GM12878 (cell line): ENCODE results near the gene GPR31. TPM values are rescaled to one million over a fixed set of nuclear protein-coding genes. Genes with fewer than 3 reads are reported as not detected.

Experiments used
- ATAC-seq: fragments of 200-7000 bp; cut with Tn5 transposase; 3 replicates; pipeline ENCODE4 v1.9.1; 2020; ENCODE audit warnings: mild to moderate bottlenecking, moderate library complexity
- BruUV-seq: library from RNA; stranded (reverse); fragments of 400-500 nt; replicated peaks from 2 replicates; lab custom pipeline; 2021; lab: Mats Ljungman, UMichigan
- CTCF ChIA-PET: fragments of 300-600 bp; sonication (Branson Sonifier 250); formaldehyde crosslinking; extraction: SDS; loops from one replicate; lab custom pipeline; 2021; ENCODE audit warnings: inconsistent platforms; lab: Yijun Ruan, JAX
- POLR2A ChIA-PET: fragments of 350-600 bp; formaldehyde crosslinking; extraction: SDS; loops from one replicate; lab custom pipeline; 2021; ENCODE audit warnings: inconsistent platforms; lab: Charles Lee
- RAD21 ChIA-PET: fragments of 300-600 bp; sonication (Branson Sonifier 250); formaldehyde crosslinking; loops from one replicate; lab custom pipeline; 2023; ENCODE audit warnings: antibody characterized with exemption; ENCODE audit not compliant: unreplicated experiment; lab: Charles Lee
- SMC1A ChIA-PET: fragments of 300-600 bp; sonication (Branson Sonifier 250); formaldehyde crosslinking; loops from one replicate; lab custom pipeline; 2023; ENCODE audit not compliant: unreplicated experiment, uncharacterized antibody; lab: Charles Lee
- DNase-seq: peaks from one replicate; pipeline ENCODE4 v3.0.0-alpha.2; 2011; ENCODE audit warnings: low read depth, low spot score
- FAIRE-seq: peaks from 3 replicates; lab custom pipeline; 2011; peaks lifted over from hg19 to GRCh38; lab: Jason Lieb, UNC
- H2AFZ ChIP-seq: 2 replicates; pipeline ENCODE4 v1.6.0; 2011; ENCODE audit warnings: low read depth, low read length, control low read depth; ENCODE audit not compliant: control insufficient read depth
- H3K27ac ChIP-seq: 2 replicates; pipeline ENCODE4 v1.5.1; 2011; ENCODE audit warnings: control low read depth; ENCODE audit not compliant: control insufficient read depth, insufficient read depth
- H3K27me3 ChIP-seq, 2 experiments: replicated peaks in 1 of 2; 2 replicates each; pipeline versions ENCODE4 v1.6.0 to v1.6.1; 2011; ENCODE audit warnings: low read length in 1 of 2; ENCODE audit not compliant: control insufficient read depth in 2 of 2, insufficient read depth in 2 of 2
- H3K36me3 ChIP-seq, 2 experiments: 2 replicates each; pipeline ENCODE4 v1.5.1; 2011; ENCODE audit warnings: low read length in 1 of 2; ENCODE audit not compliant: control insufficient read depth in 2 of 2, insufficient read depth in 2 of 2
- H3K4me1 ChIP-seq: 2 replicates; pipeline ENCODE4 v1.6.1; 2011; ENCODE audit warnings: mild to moderate bottlenecking, low read length, moderate library complexity, mixed read lengths; ENCODE audit not compliant: control insufficient read depth, insufficient read depth
- H3K4me2 ChIP-seq: 2 replicates; pipeline ENCODE4 v1.6.0; 2011; ENCODE audit warnings: control low read depth; ENCODE audit not compliant: control insufficient read depth, insufficient read depth
- H3K4me3 ChIP-seq: fragments of 200-600 bp; sonication (generic); 2 replicates; pipeline ENCODE4 v1.5.1; 2016
- H3K79me2 ChIP-seq: 2 replicates; pipeline ENCODE4 v1.6.0; 2011; ENCODE audit warnings: low read length; ENCODE audit not compliant: control insufficient read depth, insufficient read depth
- H3K9ac ChIP-seq: 2 replicates; pipeline ENCODE4 v1.8.0; 2011; ENCODE audit warnings: low read length, control low read depth, mixed read lengths; ENCODE audit not compliant: control insufficient read depth, insufficient read depth
- H3K9me3 ChIP-seq: replicated peaks from 3 replicates; pipeline ENCODE4 v1.5.1; 2011; ENCODE audit warnings: mild to moderate bottlenecking, low read length; ENCODE audit not compliant: control insufficient read depth, insufficient read depth
- H4K20me1 ChIP-seq: 2 replicates; pipeline ENCODE4 v1.6.0; 2011; ENCODE audit not compliant: control insufficient read depth, insufficient read depth
- ZNF24 ChIP-seq: fragments of 450-650 bp; IDR thresholded peaks from 2 replicates; pipeline ENCODE4 v1.6.1; 2017; ENCODE audit warnings: antibody characterized with exemption, mild to moderate bottlenecking
- WGBS: methylation state at CpG from one replicate; pipeline ENCODE4 v1.1.6; 2016; ENCODE audit warnings: low lambda C conversion rate; ENCODE audit not compliant: insufficient replicate concordance, insufficient coverage; ENCODE audit errors: missing lambda C conversion rate; 5-methylcytosine and 5-hydroxymethylcytosine counted together
- in situ Hi-C: fragments of 300-500 bp; cut with MboI; formaldehyde crosslinking; loops from 9 replicates; pipeline ENCODE4 v1.14.3; 2018; ENCODE audit warnings: mixed read lengths
- intact Hi-C: fragments of 100-400 bp; cut with micrococcal nuclease; formaldehyde crosslinking; loops from one replicate; pipeline ENCODE4 v1.14.2; 2022; ENCODE audit not compliant: unreplicated experiment
- polyA plus RNA-seq, 11 experiments: library from polyadenylated mRNA; depleted of rRNA in 4 of 11; unstranded in 6 of 11; stranded (reverse) in 5 of 11; fragments of >200 nt; fragmentation: Nextera tagmentation in 4 of 11; fragmentation: Illumina TruSeq in 1 of 11; extraction: Ambion mirVana in 4 of 11; extraction: Trizol in 1 of 11; gene quantifications; 1 replicate in 1 of 11; 2 replicates in 10 of 11; pipeline versions ENCODE4 v1.2.1 to v1.2.3, GENCODE V29; 2011 to 2016; ENCODE audit warnings: inconsistent platforms in 2 of 11, missing spikeins in 2 of 11, low read depth in 1 of 11
- total RNA-seq, 4 experiments: library from RNA; depleted of rRNA in 3 of 4; stranded (reverse); fragments of >200 nt in 3 of 4; fragmentation: Illumina TruSeq in 1 of 4; extraction: Trizol in 1 of 4; gene quantifications; 2 replicates each; pipeline versions ENCODE4 v1.2.1 to v1.2.3, GENCODE V29; 2013 to 2021
- TF ChIP-seq, protein P1 (sequence below): fragments of 450-650 bp; formaldehyde crosslinking; IDR thresholded peaks from 2 replicates; pipeline ENCODE4 v1.4.0; 2022; ENCODE audit warnings: mild to moderate bottlenecking, moderate library complexity

GPR31 gene
- total and polyA plus RNA-seq, 10 of the 15 experiments (the other 5 are each of a cell fraction or from before 2014, with no cell fraction given): not detected

DNA sequence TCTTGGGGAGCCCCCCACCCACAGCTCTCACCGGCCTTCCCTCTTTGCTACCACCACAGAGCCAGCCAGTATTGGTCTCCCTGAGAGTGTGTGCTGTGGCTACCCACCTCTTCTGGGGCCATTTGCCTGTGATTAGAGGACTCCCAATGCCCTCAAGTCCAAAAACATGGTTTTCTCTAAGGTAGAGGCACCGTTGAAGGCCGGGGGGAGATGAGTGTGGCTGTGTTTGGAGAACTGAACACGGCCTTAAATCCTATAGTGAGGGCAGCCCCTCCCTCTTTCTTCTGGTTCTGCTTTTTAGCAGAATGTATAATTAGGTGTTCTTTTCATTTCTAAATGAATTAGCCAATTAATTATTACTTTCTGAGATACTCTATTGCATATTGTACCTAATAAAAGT is 32.4 kb downstream of the GPR31 start:
- DNase-seq (no peak), FAIRE-seq (no peak), ATAC-seq (0 out of 3 replicates have a peak, but pooled peaks have one; percentile 0)
- WGBS: 24% methylated on average over 4 of the region's 4 CpGs
- RAD21 ChIA-PET: interaction anchor here (0.8 to 8.3 kb wide), 8 partner anchors 12 to 168 kb away, joined by 3 to 231 read pairs (median 42); partner anchors contain the start of gene CEP43
- Histone ChIP-seq H3K4me2 (peak overlapping the region; percentile 40), H3K27me3 (no peaks in the 10 kb centered on the region), H3K9ac (no peak overlapping the region), H3K9me3 (peaks cover 5% of the 10 kb centered on the region; the same call in 2 of the 3 replicates), H3K36me3 (no peaks in the 10 kb centered on the region), H3K4me3 (peak overlapping the region; percentile 35), H2AFZ (no peak overlapping the region), H3K4me1 (peaks cover 55% of the 10 kb centered on the region), H3K79me2 (peaks cover 14% of the 10 kb centered on the region), H3K27ac (0 out of 2 replicates have a peak overlapping the region, but pooled peaks have one; percentile 7), H4K20me1 (no peaks in the 10 kb centered on the region)
- no peak for TF ChIP-seq ZNF24
- TF ChIP-seq, protein P1, sequence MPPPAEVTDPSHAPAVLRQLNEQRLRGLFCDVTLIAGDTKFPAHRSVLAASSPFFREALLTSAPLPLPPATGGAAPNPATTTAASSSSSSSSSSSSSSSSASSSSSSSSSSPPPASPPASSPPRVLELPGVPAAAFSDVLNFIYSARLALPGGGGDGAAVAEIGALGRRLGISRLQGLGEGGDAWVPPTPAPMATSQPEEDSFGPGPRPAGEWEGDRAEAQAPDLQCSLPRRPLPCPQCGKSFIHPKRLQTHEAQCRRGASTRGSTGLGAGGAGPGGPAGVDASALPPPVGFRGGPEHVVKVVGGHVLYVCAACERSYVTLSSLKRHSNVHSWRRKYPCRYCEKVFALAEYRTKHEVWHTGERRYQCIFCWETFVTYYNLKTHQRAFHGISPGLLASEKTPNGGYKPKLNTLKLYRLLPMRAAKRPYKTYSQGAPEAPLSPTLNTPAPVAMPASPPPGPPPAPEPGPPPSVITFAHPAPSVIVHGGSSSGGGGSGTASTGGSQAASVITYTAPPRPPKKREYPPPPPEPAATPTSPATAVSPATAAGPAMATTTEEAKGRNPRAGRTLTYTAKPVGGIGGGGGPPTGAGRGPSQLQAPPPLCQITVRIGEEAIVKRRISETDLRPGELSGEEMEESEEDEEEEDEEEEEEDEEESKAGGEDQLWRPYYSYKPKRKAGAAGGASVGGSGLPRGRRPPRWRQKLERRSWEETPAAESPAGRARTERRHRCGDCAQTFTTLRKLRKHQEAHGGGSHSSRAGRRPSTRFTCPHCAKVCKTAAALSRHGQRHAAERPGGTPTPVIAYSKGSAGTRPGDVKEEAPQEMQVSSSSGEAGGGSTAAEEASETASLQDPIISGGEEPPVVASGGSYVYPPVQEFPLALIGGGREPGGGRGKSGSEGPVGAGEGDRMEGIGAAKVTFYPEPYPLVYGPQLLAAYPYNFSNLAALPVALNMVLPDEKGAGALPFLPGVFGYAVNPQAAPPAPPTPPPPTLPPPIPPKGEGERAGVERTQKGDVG: no peak
- in situ Hi-C loops: loop anchor here (25.0 kb wide), 1 partner anchor 113 kb away; no protein-coding TSS in a partner anchor
- POLR2A ChIA-PET: interaction anchor here (2.3 to 14.7 kb wide), 3 partner anchors 11 to 34 kb away, joined by 10 to 279 read pairs (median 54); no protein-coding TSS in a partner anchor
- BruUV-seq: no TSS peak
- CTCF ChIA-PET: interaction anchor here (1.0 to 8.1 kb wide), 8 partner anchors 10 to 45 kb away, joined by 3 to 129 read pairs (median 13); no protein-coding TSS in a partner anchor
- SMC1A ChIA-PET: interaction anchor here (1.0 to 21.7 kb wide), 12 partner anchors 11 to 175 kb away, joined by 3 to 542 read pairs (median 17); no protein-coding TSS in a partner anchor
- intact Hi-C loops: loop anchor here (10.0 kb wide), 1 partner anchor 171 kb away; the partner anchor contains the start of gene RNASET2
